HG02943 (cell line): ENCODE data around the gene ZBED6.
"Not testable (repeated sequence)": the region's sequence is repeated elsewhere in the genome, so short reads cannot be mapped to it uniquely, and the experiment has no call there.

Experiments used
- ATAC-seq: cut with Tn5 transposase; IDR thresholded peaks from one replicate; pipeline ENCODE4 v1.9.1; 2021; ENCODE audit warnings: mild to moderate bottlenecking, low read depth, moderate library complexity; ENCODE audit not compliant: unreplicated experiment

ZBED6 gene

DNA sequence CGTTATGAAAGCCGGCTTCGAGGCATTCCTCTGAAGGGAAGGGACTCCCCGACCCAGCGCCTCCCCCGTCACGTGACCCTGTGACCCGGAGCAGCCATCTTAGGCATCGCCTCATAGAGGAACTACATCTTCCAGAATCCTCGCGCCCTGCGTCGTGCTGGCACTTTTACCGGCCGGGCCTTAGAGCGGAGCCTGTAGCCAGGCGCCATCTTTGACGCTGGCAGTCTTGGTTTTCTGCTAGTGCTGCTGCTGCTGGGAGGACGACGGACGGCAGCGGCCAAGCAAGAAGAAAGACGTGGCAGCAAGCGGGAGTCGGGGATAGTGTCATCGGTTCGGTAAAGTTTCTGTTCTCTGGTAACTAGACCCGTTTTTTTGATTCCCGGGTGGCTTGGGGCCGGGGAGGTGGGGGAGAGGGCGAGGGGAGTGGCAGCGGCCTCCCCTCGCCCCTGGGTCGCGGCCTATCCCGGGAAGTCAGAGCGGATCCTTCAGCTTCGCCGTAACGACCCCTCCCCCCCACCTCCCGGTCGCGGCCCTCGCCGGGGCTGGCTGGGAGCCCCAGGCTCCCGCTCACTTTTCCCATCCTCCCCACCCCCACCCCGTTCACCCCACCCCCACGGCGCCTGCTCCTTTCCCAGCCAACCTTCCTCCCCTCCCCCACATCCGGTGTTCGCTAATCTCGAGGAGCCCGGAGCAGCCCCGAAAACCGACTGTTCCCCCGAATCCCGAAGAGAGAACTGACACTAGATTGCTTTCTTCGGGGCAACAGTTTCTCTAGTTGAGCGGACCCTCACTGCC lies at the start of gene ZBED6, which contains the start of gene ZC3H11A:
Gene ZBED6 (plus strand): TSS at position 183 of the 795 bp plus-strand sequence. CDS start 1,900 bp downstream, outside the sequence.
Gene ZC3H11A (plus strand): TSS at position 183 of the 795 bp plus-strand sequence. CDS start 21,448 bp downstream, outside the sequence.
- peak; percentile 98 for ATAC-seq

DNA sequence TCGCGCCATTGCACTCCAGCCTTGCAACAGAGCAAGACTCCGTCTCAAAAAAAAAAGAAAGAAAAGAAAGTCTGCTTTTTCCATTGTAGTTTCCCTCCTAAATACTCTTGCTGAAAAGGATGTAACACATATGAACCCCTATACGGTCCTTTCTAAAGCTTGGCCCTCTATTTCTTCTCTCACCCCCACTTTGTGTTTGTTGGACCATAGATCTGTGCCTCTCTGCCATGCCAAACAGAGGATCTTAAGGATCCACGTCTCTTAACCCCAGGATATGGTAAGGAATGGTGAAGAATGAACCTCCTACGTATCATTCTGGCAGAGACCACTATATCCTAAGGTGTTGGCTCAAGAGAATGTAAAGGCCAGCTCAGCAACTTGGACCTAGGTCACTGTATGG lies 49.1 kb upstream of the ZBED6 start:
- ATAC-seq = no peak

DNA sequence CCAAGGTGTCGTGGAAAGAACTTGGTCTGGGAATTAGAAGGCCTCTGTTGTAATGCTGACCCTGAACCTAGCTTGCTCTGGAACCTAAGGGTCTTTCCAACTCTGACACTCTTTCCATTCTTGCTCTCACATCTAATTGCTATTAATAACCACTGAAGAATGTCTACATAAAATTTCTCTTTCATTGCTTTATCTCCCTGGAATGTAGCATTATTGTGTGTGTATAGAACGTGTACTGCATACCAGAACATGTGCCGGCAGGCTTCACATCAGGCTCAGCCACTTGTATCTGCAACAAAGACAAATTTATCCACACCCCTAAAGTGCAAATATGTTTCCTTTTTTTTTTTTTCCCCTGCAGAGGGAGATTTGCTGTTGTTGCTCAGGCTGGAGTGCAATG lies 44.4 kb upstream of the ZBED6 start:
- ATAC-seq = no peak

DNA sequence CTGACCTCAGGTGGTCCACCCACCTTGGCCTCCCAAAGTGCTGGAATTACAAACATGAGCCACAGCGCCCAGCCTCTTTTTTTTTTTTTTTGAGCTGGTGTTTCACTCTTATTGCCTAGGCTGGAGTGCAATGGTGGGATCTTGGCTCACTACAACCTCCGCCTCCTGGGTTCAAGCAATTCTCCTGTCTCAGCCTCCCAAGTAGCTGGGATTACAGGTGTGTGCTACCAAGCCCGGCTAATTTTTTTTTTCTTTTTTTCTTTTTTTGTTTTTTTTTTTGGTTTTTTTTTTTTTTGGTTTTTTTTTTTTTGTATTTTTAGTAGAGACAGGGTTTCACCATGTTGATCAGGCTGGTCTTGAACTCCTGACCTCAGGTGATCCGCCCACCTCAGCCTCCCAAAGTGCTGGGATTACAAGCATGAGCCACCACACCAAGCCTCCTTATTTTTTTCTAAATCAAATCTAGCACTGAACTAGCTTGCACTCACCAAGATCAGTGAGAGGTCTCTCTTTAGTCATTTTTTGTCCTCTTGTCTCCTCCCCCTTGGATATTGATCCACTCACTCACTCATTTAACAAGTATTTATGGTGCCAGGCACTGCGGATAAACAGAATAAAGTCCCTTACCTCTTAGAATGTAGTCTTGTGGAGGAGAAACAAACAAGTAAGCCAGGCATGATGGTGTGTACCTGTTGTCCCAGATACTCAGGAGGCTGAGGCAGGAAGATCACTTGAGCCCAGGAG lies 43.6 kb upstream of the ZBED6 start:
- ATAC-seq = not testable (repeated sequence)

DNA sequence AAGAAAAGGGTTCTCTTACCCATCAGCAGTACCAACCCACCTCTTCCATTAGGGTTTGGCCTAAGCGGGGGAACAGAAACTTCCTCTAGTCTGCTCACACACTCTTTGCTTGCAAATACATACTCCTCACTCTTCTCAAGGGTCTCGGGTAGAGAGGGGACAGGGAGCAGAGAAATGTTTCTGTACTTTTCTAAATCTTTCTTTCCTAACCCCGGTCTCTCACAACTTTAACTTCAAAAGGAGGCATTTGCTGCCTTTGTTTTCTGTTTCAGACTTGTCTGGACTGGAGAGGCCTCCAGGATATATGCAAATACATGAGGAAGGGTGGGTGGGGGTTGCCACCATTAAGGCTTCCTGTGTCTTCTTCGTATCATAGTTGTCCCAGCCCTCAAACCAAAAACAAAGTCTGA lies 41.0 kb upstream of the ZBED6 start:
- peak; percentile 50 for ATAC-seq

DNA sequence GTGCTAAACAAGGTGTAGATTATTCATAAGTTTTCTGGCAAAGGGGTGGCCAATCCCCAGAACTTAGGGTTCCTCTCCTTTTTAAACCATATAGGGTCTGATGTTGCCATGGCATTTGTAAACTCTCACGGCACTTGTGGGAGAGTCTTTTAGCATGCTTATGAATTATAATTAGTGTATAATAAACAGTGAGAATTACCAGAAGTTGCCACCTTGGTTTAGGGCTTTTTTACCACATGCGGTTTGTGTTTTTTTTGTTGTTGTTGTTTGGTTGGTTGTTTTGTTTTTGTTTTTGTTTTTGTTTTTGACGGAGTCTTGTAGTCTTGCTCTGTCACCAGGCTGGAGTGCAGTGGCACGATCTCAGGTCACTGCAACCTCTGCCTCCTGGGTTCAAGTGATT lies 39.4 kb upstream of the ZBED6 start:
- no peak for ATAC-seq

DNA sequence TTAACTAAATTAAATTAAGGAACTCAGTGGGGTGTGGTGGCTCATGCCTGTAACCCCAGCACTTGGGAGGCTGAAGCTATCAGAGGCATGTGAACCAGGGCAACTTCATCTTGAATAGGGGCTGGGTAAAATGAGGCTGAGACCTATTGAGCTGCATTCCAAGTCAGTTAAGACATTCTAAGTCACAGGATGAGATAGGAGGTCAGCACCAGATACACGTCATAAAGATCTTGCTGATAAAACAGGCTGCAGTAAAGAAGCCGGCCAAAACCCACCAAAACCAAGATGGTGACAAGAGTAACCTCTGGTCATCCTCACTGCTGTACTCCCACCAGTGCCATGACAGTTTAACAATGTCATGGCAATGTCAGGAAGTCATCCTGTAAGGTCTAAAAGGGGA lies 36.7 kb upstream of the ZBED6 start:
- ATAC-seq = not testable (repeated sequence)

DNA sequence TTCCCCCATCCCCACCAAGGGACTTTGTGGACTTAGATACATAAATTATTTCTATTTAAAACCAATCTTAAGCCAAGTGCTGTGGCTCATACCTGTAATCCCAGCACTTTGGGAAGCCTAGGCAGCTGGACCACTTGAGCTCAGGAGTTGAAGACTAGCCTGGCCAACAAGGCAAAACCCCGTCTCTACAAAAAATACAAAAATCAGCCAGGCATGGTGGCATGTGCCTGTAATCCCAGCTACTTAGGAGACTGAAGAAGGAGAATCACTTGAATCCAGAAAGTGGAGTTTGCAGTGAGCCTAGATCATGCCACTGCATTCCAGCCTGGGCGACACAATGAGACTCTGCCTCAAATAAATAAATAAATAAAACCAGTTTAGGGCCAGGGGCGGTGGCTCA lies 34.9 kb upstream of the ZBED6 start:
- no peak for ATAC-seq

DNA sequence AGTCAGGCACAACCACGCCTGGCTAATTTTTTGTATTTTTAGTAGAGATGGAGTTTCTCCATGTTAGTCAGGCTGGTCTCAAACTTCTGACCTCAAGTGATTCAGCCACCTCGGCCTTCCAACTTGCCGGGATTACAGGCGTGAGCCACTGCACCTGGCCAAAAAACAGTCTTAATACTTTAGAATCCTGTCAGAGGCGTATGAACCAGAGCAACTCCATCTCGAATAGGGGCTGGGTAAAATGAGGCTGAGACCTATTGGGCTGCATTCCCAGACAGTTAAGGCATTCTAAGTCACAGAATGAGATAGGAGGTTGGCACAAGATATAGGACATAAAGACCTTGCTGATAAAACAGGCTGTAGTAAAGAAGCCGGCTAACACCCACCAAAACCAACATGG lies 33.5 kb upstream of the ZBED6 start:
- not testable (repeated sequence) for ATAC-seq

DNA sequence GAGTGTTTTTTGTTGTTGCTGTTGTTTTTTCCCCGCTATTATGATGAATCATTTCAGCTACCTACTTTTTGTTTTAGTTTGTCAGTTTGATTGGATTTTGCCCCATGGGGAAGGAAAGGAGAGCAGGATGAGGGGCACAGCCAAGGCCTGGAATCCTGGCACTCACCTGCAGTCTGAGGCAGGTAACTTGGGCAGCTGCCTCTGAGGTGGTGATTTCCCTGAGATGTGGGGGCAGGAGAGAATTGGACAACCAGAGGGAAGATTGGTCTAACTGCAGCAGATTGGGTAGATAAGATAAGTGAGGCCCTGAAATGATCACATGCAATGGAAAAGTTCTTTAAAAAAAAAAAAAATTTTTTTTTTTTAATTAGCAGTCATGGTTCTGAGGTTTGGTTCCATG lies 31.9 kb upstream of the ZBED6 start:
- ATAC-seq = no peak

DNA sequence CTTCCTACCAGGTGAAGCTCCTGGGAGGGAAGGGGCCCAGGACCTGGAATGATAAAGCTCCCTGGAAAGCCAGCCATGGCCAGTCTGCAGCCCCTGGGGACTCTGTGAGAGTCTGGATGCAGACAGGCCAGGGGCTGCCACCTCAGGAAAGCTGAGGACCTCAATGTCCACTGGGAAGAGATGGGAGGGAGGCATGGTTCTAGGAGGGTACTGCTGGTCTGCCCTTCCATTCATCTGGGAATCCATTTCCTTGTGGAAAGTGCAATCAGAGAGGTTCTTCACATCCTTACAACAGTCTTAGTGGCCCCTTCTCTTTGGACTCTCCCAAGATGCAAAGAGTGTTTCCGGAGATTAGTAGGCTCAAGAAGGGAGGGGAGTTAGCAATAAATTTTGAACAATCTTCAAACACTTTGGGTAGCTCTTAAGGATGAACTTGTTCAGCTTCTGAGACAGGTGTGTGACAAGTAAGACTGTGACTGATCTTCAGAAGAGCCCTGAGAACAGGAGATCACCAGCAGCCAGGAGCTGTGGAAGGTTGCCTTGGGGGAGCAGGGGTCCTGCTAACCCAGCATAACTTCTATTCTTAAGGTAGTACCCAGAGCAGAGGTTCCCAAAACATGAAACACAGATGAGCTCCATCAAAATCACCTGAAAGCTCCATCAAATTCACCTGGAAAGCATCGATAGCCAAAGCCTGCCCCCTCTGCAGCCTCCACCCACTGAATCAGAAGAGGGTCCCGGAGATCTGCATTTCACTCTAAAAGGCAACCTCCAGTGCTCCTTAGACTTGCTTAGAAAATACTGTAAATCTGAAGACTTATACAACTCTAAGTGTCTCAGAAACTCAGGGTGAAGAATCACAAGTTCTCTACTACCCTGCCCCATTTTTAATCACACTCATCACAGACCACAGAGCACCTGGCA lies 31.1 kb upstream of the ZBED6 start:
- peak; percentile 2 for ATAC-seq

DNA sequence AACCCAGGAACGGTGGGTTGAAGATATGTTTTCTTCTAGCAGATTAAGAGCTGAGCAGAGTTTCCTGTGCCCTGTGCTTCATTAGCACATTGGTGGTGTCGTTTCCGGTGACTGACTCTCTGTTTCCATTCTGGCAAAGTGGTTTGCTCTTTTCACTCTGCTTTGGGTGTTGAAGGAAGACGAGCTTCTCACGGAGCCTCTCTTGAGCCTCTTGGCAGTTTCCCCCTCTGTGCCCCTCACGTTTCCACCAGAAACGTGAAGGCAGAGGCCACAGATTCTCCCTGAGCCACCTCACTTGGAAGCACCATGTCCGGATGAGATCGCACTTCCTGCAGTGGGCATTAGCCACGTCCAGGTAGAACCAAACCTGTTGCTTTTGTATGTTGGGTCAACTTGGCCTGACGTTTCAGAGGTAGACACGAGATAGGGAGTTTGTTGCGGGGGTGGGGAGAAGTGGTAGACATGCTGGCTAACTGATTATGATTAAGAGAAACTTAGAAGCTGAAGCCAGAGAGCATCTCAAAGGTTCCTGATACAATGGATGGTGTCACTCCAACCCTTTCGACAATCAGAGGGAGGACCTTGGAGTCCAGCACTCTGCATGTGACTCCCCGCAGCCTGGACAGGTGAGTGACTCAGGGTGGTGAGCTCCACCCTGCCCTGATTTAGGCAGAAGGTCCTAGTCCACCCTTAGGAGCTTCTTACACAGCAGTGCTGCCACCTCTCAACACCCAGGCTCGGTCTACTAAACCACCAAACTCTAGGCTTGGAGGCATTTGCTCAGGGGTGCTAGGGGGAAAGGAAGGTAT lies 30.2 kb upstream of the ZBED6 start, which contains the start of gene LAX1:
Gene LAX1 (plus strand): TSS at position 155 of the 809 bp plus-strand sequence. CDS start 383 bp downstream, at position 538.
- ATAC-seq = peak; percentile 68

DNA sequence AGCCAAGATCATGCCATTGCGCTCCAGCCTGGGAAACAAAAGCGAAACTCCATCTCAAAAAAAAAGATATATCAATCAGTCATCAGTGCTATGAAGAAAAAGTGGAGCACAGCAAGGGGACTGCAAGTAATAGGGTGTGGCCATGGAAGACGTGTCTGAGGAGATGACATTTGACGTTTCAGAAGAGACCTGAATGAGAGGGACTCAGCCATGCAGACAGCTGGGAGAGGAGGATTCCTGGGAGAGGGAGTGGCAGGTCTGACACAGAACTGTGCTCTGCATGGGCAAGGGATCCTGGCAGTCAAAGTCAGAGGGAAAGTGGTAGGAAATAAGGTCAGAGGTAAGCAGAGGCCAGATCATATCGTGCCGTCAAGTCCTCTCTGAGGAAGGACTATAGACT lies 27.2 kb upstream of the ZBED6 start:
- ATAC-seq = no peak

- ATAC-seq = no peak
Observed at GRCh38 chr1:203769505-203770343, 25.7 kb upstream of the ZBED6 start.

GRCh38 chr1:203771901-203772301 lies 23.5 kb upstream of the ZBED6 start:
- no peak for ATAC-seq

DNA sequence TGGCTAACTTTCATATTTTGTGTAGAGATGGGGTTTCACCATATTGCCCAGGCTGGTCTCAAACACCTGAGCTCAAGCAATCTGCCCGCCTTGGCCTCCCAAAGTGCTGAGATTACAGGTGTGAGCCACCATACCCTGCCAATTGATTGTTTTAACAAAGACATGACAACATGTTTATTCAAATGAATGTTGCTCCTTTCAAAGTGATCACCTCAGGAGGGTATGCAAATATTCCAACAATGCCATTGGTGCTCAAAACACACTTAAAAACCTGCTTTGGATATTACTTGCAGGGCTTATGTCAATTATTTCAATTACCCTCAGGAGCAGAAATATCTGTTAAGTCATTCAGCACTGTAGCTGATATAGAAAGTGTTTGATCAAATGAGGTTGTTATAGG lies 22.6 kb upstream of the ZBED6 start:
- ATAC-seq = no peak

GRCh38 chr1:203776636-203777035 lies 18.8 kb upstream of the ZBED6 start:
- ATAC-seq = no peak

GRCh38 chr1:203777596-203777995 lies 17.8 kb upstream of the ZBED6 start:
- no peak for ATAC-seq

DNA sequence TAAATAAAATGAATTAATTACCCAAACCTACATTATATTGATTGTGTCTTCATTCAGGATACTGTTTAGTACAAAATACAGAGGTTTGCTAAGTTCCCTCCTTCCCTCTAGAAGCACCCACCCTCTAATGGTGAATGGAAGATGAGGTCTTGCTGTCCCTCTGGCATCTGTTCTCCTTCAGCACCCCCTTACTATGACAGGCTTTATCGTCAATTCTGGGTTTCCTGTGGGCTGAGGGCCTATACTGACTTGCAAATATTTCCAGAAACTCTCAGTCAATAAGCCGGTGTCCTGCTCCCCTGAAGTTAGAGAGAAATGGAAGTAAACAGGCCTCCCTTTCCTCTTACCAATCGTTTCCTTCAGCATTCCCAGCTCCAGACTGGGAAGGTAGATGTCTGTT lies 17.3 kb upstream of the ZBED6 start:
- no peak for ATAC-seq
